Ishikawa (cell line): ENCODE results near the gene GNAS.

ENCODE experiments used
- CEBPB ChIP-seq: IDR thresholded peaks from 2 replicates; pipeline ENCODE4 v1.6.1; 2012
- CREB1 ChIP-seq: IDR thresholded peaks from 2 replicates; pipeline ENCODE4 v1.6.1; 2012; ENCODE audit warnings: low read depth
- EGR1 ChIP-seq: IDR thresholded peaks from 2 replicates; pipeline ENCODE4 v1.6.1; 2012
- EP300 ChIP-seq: IDR thresholded peaks from 2 replicates; pipeline ENCODE4 v1.6.1; 2012; ENCODE audit warnings: borderline replicate concordance
- FOXM1 ChIP-seq: IDR thresholded peaks from 2 replicates; pipeline ENCODE4 v1.6.1; 2012; ENCODE audit warnings: low read depth, borderline replicate concordance
- MAX ChIP-seq: IDR thresholded peaks from 2 replicates; pipeline ENCODE4 v1.6.1; 2012
- NFIC ChIP-seq: IDR thresholded peaks from 2 replicates; pipeline ENCODE4 v1.6.1; 2012
- RAD21 ChIP-seq: IDR thresholded peaks from 2 replicates; pipeline ENCODE4 v1.6.1; 2012; ENCODE audit warnings: low read depth
- TAF1 ChIP-seq: IDR thresholded peaks from 2 replicates; pipeline ENCODE4 v1.6.1; 2012; ENCODE audit warnings: low read depth, mild to moderate bottlenecking
- TCF12 ChIP-seq: IDR thresholded peaks from 2 replicates; pipeline ENCODE4 v1.6.1; 2012; ENCODE audit warnings: low read depth
- TEAD4 ChIP-seq: IDR thresholded peaks from 2 replicates; pipeline ENCODE4 v1.6.1; 2012
- USF1 ChIP-seq: IDR thresholded peaks from 2 replicates; pipeline ENCODE4 v1.6.1; 2012
- YY1 ChIP-seq: IDR thresholded peaks from 2 replicates; pipeline ENCODE4 v1.6.1; 2012; ENCODE audit warnings: low read depth
- ZBTB7A ChIP-seq: IDR thresholded peaks from 2 replicates; pipeline ENCODE4 v1.6.1; 2012; ENCODE audit warnings: low read depth
- TF ChIP-seq, protein P1 (sequence below): IDR thresholded peaks from 2 replicates; pipeline ENCODE4 v1.6.1; 2012; ENCODE audit warnings: low read depth, mild to moderate bottlenecking

The GNAS gene

GRCh38 chr20:58824843-58825242 is 27.7 kb upstream of the GNAS start:
- TF ChIP-seq, protein P1, sequence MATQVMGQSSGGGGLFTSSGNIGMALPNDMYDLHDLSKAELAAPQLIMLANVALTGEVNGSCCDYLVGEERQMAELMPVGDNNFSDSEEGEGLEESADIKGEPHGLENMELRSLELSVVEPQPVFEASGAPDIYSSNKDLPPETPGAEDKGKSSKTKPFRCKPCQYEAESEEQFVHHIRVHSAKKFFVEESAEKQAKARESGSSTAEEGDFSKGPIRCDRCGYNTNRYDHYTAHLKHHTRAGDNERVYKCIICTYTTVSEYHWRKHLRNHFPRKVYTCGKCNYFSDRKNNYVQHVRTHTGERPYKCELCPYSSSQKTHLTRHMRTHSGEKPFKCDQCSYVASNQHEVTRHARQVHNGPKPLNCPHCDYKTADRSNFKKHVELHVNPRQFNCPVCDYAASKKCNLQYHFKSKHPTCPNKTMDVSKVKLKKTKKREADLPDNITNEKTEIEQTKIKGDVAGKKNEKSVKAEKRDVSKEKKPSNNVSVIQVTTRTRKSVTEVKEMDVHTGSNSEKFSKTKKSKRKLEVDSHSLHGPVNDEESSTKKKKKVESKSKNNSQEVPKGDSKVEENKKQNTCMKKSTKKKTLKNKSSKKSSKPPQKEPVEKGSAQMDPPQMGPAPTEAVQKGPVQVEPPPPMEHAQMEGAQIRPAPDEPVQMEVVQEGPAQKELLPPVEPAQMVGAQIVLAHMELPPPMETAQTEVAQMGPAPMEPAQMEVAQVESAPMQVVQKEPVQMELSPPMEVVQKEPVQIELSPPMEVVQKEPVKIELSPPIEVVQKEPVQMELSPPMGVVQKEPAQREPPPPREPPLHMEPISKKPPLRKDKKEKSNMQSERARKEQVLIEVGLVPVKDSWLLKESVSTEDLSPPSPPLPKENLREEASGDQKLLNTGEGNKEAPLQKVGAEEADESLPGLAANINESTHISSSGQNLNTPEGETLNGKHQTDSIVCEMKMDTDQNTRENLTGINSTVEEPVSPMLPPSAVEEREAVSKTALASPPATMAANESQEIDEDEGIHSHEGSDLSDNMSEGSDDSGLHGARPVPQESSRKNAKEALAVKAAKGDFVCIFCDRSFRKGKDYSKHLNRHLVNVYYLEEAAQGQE, result no peak
- TF ChIP-seq NFIC, result no peak
- no peak for TF ChIP-seq MAX
- TF ChIP-seq EP300, result no peak
- no peak for TF ChIP-seq FOXM1
- no peak for TF ChIP-seq USF1
- TF ChIP-seq TEAD4, result no peak
- no peak for TF ChIP-seq CEBPB
- TF ChIP-seq TCF12, result no peak
- no peak for TF ChIP-seq CREB1
- TF ChIP-seq EGR1, result no peak
- no peak for TF ChIP-seq ZBTB7A
- no peak for TF ChIP-seq TAF1

DNA sequence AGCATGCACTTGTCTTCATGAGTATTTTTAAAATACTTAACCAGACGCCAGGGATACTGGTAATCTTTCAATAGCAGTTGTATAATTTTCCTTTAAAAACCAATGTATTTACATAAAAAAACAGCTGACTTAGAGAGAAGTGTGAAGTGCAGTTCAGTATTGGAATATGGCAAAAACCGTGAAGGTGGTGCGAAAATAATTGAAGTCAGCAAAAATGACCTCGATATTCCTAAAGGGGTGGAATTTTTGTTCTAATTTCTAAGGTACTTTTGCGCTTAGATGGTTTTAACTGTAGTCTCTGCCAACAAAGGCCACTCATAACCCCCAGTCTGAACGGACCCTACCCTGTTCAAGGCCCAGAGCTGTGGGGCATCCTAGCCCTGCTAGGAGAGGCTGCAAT is 27.1 kb upstream of the GNAS start:
- TF ChIP-seq RAD21 (no peak), TCF12 (no peak), EP300 (no peak), TEAD4 (no peak), YY1 (no peak), NFIC (no peak), FOXM1 (no peak), CREB1 (no peak), ZBTB7A (no peak)
- TF ChIP-seq, protein P1, result no peak

- TF ChIP-seq FOXM1, result no peak
- no peak for TF ChIP-seq YY1
Observed at GRCh38 chr20:58826271-58826670, 26.2 kb upstream of the GNAS start.

GRCh38 chr20:58828136-58828535 is 24.4 kb upstream of the GNAS start:
- TF ChIP-seq RAD21, result no peak
- no peak for TF ChIP-seq EP300
- no peak for TF ChIP-seq ZBTB7A
- TF ChIP-seq NFIC, result no peak
- no peak for TF ChIP-seq TEAD4
- no peak for TF ChIP-seq FOXM1
- no peak for TF ChIP-seq CREB1
- no peak for TF ChIP-seq CEBPB
- TF ChIP-seq TCF12, result no peak
- no peak for TF ChIP-seq USF1
- TF ChIP-seq EGR1, result no peak
- TF ChIP-seq YY1, result no peak
- TF ChIP-seq MAX, result no peak
- TF ChIP-seq, protein P1, result no peak

DNA sequence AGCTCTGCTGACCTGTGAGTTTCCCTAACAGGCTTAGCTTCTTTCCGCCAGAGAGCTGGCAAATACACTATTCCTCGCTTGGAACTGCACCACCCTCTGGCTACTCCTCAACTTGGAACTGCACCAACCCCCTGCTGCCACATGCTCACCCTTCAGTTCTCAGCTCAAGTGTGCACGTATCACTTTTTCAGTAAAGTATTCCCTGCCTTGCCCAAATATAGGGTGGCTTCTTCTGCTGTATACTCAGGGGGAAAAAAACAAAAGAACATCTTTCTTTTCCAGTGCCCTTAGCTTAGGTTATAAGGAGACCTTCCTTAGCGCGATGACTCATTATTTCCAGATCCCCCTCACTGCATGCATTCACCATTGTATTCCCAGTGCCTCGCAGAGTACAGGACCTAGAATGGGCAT is 23.0 kb upstream of the GNAS start:
- TF ChIP-seq NFIC, result no peak
- no peak for TF ChIP-seq TEAD4
- TF ChIP-seq EGR1, result no peak
- TF ChIP-seq CEBPB, result no peak
- TF ChIP-seq TCF12, result no peak
- no peak for TF ChIP-seq ZBTB7A
- no peak for TF ChIP-seq MAX
- TF ChIP-seq RAD21, result no peak
- no peak for TF ChIP-seq EP300
- TF ChIP-seq YY1, result no peak
- TF ChIP-seq TAF1, result no peak
- no peak for TF ChIP-seq CREB1
- TF ChIP-seq, protein P1, result no peak
- TF ChIP-seq FOXM1, result no peak
- TF ChIP-seq USF1, result no peak
